ENCODE results near the gene MSANTD1.

Gene MSANTD1

GRCh38 chr4:3247399-3248177, 1.4 kb upstream of the MSANTD1 start:
- no peak for DNase-seq (ENCODE audit: low read depth in 2 of 2)

DNA sequence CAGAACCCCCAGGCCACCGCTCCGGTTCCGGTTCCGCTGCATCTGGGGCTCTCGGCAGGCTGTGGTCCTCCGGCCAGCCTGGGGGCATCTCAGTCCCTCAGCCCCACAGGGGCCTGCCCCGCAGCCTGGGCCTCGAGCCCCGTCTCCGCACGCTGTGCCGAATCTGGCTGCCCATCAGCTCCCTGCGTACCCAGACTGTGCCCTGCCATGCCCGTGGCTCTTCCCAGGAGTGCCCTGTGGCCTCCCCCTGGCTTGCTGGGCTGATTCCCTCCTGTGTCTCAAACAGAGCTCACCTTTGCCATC, 830 bp upstream of the MSANTD1 start:
- DNase-seq (ENCODE audit: low read depth in 2 of 2), result no peak

GRCh38 chr4:3249711-3250437, 915 bp downstream of the MSANTD1 start:
- no peak for DNase-seq (ENCODE audit: low read depth in 2 of 2)

- no peak for DNase-seq (ENCODE audit: low read depth in 2 of 2)
Observed at GRCh38 chr4:3250438-3250955, 1.5 kb downstream of the MSANTD1 start.

DNA sequence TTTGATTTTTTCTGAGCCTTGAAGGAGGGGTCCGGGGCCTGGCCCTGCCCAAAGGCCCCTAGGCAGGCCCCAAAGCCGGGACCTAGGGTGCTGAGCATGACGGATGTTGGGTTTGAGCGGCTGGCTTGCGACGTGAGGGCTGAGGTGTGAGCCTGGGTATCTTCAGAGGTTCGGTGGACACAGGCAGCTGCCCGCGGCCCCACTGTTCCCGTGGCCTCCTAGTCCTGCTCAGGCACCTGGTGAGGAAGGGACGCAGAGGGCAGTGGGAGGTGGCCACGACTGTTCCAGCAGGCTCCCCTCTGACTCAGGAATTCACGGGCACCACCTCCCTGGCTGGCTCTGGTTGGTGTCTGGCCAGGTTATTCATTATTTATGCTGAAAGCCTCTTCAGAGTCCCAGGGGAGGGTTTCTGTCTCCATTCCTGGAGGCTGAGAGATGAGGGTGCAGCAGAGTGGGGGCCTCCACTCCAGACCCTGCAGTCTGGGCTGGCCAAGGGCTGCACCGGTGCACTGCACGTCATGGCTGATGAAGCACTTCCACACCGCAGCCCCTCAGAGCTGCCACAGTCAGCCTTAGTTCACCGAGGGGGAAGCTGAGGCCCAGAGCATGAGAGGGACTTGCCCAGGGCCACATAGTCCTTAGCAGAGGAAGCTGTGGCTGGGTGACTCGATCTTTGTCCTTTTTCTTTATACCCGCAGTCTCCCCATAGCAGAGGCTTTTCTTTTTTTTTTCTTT, 2.2 kb downstream of the MSANTD1 start:
- DNase-seq (ENCODE audit: low read depth in 2 of 2), result no peak

GRCh38 chr4:3251691-3252479, 2.9 kb downstream of the MSANTD1 start:
- DNase-seq (ENCODE audit: low read depth in 2 of 2), result no peak

DNA sequence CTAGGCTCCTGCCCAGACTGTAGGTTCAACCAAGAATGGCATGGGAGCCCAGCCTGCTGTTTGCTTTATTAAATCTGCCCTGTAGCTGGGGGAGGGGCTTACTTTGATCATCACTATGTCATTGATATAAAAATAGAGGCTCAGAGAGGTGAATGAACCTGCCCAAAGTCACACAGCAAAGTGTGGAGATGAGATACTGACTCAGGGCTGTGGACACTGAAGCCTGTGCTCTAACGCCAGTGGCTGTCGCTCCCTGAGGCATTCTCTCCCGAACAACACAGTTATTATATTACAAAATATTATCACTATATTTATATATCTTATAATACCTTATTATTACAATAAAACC, 3.5 kb downstream of the MSANTD1 start:
- no peak for DNase-seq (ENCODE audit: low read depth in 2 of 2)

DNA sequence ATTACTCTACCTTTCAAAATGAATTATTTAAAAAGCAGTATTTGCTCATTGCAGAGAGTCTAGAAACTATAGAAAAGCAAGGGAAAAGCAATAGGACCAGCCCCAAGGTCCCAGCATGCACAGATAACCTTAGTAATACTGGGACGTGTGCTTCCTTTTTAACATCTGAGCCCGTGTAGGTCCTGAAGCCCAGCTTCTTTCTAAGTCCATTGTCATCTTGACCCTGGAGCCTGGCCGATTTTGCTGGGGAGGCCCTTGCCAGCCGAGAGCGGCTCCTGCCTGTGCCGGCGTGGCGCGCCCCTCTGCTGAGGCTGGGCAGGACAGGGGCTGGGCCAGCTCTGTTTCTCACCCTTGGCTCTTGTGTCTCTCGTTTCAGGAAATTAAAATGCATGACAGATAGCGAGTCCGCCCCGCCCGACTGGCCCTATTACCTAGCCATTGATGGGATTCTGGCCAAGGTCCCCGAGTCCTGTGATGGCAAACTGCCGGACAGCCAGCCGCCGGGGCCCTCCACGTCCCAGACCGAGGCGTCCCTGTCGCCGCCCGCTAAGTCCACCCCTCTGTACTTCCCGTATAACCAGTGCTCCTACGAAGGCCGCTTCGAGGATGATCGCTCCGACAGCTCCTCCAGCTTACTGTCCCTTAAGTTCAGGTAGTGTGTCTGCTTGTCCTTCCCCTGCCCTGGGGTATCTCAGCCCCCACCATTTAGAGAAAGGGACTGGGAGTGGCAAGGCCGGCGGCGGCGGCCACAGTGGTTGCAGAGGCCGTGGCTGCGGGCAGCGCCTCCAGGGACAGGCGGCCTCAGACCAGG, 4.1 kb downstream of the MSANTD1 start:
- no peak for DNase-seq (ENCODE audit: low read depth in 2 of 2)

GRCh38 chr4:3253808-3254207, 4.8 kb downstream of the MSANTD1 start:
- no peak for DNase-seq (ENCODE audit: low read depth in 2 of 2)

GRCh38 chr4:3254302-3255131, 5.6 kb downstream of the MSANTD1 start:
- DNase-seq (ENCODE audit: low read depth in 2 of 2), result no peak

- DNase-seq (ENCODE audit: low read depth in 2 of 2), result no peak
Observed at GRCh38 chr4:3255611-3256186, 6.7 kb downstream of the MSANTD1 start.

- DNase-seq (ENCODE audit: low read depth in 2 of 2), result no peak
Observed at GRCh38 chr4:3256230-3257102, 7.5 kb downstream of the MSANTD1 start.

DNA sequence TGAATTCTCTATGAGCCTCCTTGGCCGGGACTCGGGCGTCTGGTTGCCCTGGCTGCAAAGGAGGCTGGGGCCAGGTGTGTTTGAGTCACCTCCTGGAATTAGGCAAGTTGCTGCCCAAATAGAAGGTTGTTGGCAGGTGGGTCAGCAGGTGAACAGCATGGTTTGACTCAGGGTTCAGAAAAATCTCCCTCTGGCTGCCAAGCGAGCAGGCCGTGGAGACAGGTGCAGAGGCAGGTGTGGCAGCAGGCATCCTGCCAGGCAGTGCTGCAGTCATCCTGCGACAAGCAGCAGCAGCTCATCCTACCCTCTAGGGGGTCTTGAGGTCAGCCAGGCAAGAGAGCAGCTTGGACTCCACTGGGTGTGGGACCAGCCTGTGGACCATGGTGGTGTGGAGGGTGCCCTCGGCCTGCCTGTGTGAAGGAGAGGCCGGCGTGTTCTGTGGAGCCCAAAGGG, 8.2 kb downstream of the MSANTD1 start:
- no peak for DNase-seq (ENCODE audit: low read depth in 2 of 2)

DNA sequence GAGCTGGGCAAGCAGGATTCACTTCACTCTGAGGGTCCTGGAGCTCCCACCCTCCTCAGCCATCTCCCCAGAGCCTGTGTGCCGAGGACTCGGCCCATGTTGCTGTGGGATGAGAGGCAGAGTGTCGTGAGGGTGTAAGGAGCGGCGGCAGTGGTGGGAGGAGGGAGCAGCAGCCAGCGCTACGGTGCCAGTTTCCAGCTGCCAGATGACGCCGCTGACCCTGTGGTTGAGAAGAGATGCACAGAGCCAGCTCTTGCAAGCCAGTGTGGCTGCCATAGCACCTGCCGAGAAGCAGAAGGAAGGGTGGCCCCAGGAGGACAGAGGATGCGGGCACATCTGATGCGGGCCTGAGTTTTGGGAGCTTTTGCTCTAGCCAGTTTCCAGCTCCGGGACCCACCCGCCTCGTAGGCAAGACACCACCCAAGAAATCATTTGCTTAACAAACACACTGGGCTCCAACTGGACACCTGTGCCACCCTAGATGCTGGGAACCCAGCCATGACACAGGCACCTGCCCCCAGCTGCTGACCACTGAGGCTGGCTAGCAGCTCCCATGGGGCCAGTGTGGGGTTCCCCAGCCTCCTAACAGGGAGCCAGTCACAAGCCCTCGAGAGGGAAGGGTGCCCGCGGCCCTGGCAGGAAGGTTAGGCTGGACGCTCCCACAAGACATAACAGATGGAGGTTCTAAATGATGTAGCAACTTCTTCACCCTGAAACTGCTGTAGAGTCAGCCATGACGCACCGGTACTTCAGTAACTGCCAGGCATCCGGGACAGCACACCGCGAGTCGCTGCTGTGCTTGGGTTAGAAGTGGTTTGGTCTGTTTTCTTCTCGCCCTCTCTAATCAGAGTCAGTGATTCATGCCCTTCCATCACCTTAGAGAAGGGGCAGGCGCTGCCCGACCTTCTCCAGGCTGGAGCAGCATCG, 8.9 kb downstream of the MSANTD1 start:
- no peak for DNase-seq (ENCODE audit: low read depth in 2 of 2)

DNA sequence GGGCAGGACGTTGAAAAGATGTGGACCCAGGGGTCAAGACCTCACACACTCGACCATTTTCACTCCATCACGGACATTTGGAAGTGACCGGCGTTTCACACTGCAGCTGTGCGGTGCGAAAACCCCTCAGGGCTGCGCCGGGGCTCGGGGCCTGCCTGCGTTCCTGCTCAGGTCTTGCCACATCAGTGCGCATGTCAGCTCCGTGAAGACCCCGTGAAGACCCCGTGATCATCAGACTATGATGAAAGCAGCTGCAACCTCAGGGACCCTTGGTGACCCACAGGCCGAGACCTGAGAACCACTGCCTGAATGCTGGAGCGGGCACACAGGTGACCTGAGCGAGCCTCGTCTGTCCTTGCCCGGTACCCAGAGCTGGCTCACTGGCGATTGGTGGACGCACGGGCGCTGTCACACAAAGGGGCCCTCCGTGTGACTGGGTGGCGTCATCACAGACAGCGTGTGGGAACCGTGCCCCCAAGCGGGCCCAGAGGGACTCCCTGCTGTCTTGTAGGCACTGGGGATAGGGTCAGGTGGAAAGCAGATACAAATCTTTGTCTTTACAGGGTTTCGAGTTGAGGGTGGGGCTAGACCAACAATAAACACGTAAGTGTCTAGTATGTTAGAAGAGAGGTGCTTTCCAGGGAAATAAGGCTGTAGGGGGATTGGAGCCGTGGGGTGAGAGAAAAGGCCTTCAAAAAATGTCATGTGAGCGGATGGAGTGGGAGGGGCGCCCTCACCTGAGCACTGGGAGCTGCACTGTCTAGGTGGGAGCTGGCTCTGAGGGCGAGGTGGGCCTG, 12.7 kb downstream of the MSANTD1 start:
- DNase-seq (ENCODE audit: low read depth in 2 of 2), result no peak

DNA sequence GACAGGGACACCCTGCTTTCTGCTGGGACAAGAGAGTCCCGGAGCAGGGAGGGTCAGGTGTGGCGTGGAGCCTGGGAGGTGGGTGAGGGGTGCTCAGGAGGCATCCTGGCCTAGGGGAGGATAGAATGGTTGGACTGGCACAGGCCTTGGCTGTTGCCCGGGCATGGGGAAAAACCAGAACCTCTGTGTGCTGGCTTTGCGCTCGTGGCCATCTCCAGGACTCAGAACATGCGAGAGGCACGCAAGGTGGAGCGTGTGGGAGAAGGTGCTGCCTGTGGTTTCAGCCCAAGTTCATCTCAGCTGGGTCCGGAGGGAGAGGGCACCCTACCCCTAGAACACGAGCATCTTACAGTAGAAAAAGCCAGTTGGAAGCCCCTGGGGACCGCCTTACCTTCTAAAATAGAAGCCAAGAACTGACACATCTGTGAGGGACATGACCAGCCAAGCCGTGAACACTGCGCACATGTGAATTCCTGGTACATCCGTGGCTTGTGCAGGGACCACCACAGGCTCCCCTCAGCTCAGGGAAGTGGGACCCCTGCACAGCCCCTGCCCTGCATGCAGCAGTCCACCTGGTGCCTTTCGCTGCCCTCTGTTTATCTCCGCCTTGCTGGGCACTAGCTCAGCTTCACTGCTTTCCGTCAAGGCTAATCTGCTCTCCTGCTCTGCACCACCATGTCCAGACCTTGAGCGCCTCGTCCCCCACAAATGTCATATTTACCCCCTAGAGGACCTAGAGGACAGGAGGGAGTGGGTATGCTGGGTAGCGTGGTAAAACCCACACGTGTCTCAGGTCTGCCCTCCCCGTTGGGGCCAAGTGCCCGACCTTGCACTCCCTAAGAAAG, 13.5 kb downstream of the MSANTD1 start:
- no peak for DNase-seq (ENCODE audit: low read depth in 2 of 2)
